HG02840 (cell line): Measurements from ENCODE around the gene RIT2.

Experiments
- ATAC-seq: cut with Tn5 transposase; IDR thresholded peaks from one replicate; pipeline ENCODE4 v1.9.1; 2021; ENCODE audit warnings: mild to moderate bottlenecking, moderate library complexity, moderate number of reproducible peaks; ENCODE audit not compliant: unreplicated experiment, low FRiP score

The RIT2 gene

GRCh38 chr18:43092539-43092938 lies 22.9 kb downstream of the RIT2 start:
- ATAC-seq = no peak

- no peak for ATAC-seq
Measured at GRCh38 chr18:43081396-43081795, 34.1 kb downstream of the RIT2 start.

GRCh38 chr18:43080671-43081070 lies 34.8 kb downstream of the RIT2 start:
- ATAC-seq = no peak

- ATAC-seq = no peak
Measured at GRCh38 chr18:43079422-43079821, 36.1 kb downstream of the RIT2 start.

- ATAC-seq = no peak
Measured at GRCh38 chr18:43078478-43079092, 36.9 kb downstream of the RIT2 start.

- no peak for ATAC-seq
Measured at GRCh38 chr18:43077510-43078308, 37.8 kb downstream of the RIT2 start.

GRCh38 chr18:43073771-43074170 lies 41.7 kb downstream of the RIT2 start:
- ATAC-seq = no peak

GRCh38 chr18:43068781-43069180 lies 46.7 kb downstream of the RIT2 start:
- ATAC-seq = no peak

GRCh38 chr18:43067570-43067969 lies 47.9 kb downstream of the RIT2 start:
- ATAC-seq = no peak

- ATAC-seq = no peak
Measured at GRCh38 chr18:43061816-43062215, 53.7 kb downstream of the RIT2 start.

GRCh38 chr18:43061318-43061717 lies 54.2 kb downstream of the RIT2 start:
- ATAC-seq = no peak

GRCh38 chr18:43060020-43060419 lies 55.5 kb downstream of the RIT2 start:
- no peak for ATAC-seq

- ATAC-seq = no peak
Measured at GRCh38 chr18:43054815-43055519, 60.5 kb downstream of the RIT2 start.

- ATAC-seq = no peak
Measured at GRCh38 chr18:43049021-43049420, 66.5 kb downstream of the RIT2 start.

- no peak for ATAC-seq
Measured at GRCh38 chr18:43046322-43046721, 69.2 kb downstream of the RIT2 start.

GRCh38 chr18:43043626-43044025 lies 71.9 kb downstream of the RIT2 start:
- ATAC-seq = no peak

GRCh38 chr18:43040281-43040680 lies 75.2 kb downstream of the RIT2 start:
- ATAC-seq = no peak

- ATAC-seq = no peak
Measured at GRCh38 chr18:43034683-43035500, 80.6 kb downstream of the RIT2 start.

GRCh38 chr18:43031169-43031568 lies 84.3 kb downstream of the RIT2 start:
- ATAC-seq = no peak

GRCh38 chr18:43029414-43029813 lies 86.1 kb downstream of the RIT2 start:
- no peak for ATAC-seq

GRCh38 chr18:43022874-43023273 lies 92.6 kb downstream of the RIT2 start:
- no peak for ATAC-seq
